NCI-H1694 treated with DMSO at 0.1 percent for 48 hours (cell line): ENCODE measurements around the gene PTTG2.
"Not testable (repeated sequence)": the region's sequence is repeated elsewhere in the genome, so short reads cannot be mapped to it uniquely, and the experiment has no call there.

Source experiments
- DNase-seq: peaks from one replicate; lab custom pipeline; 2025; lab: John Stamatoyannopoulos, UW

PTTG2 gene

GRCh38 chr4:37960098-37960497, at the start of gene PTTG2:
Gene PTTG2 (plus strand): TSS chr4:37960398. CDS start chr4:37960435, 37 bp downstream.
- no peak for DNase-seq

GRCh38 chr4:37914539-37914938, 45.7 kb upstream of the PTTG2 start:
- no peak for DNase-seq

- no peak for DNase-seq
Observed at GRCh38 chr4:37917388-37917787, 42.8 kb upstream of the PTTG2 start.

- DNase-seq, result no peak
Observed at GRCh38 chr4:37918653-37919052, 41.5 kb upstream of the PTTG2 start.

GRCh38 chr4:37922328-37922727, 37.9 kb upstream of the PTTG2 start:
- DNase-seq, result no peak

GRCh38 chr4:37923089-37923488, 37.1 kb upstream of the PTTG2 start:
- not testable (repeated sequence) for DNase-seq

- DNase-seq, result no peak
Observed at GRCh38 chr4:37924946-37925345, 35.3 kb upstream of the PTTG2 start.

- no peak for DNase-seq
Observed at GRCh38 chr4:37927434-37927833, 32.8 kb upstream of the PTTG2 start.

GRCh38 chr4:37928426-37929416, 31.5 kb upstream of the PTTG2 start:
- no peak for DNase-seq

GRCh38 chr4:37934096-37934495, 26.1 kb upstream of the PTTG2 start:
- DNase-seq, result no peak

- DNase-seq, result no peak
Observed at GRCh38 chr4:37934609-37935008, 25.6 kb upstream of the PTTG2 start.

- no peak for DNase-seq
Observed at GRCh38 chr4:37935026-37935425, 25.2 kb upstream of the PTTG2 start.

- no peak for DNase-seq
Observed at GRCh38 chr4:37936889-37937498, 23.2 kb upstream of the PTTG2 start.

- no peak for DNase-seq
Observed at GRCh38 chr4:37938208-37938607, 22.0 kb upstream of the PTTG2 start.

GRCh38 chr4:37946503-37947179, 13.6 kb upstream of the PTTG2 start:
- no peak for DNase-seq

- DNase-seq, result no peak
Observed at GRCh38 chr4:37948542-37948941, 11.7 kb upstream of the PTTG2 start.

GRCh38 chr4:37949636-37950426, 10.4 kb upstream of the PTTG2 start:
- DNase-seq, result no peak

- no peak for DNase-seq
Observed at GRCh38 chr4:37951461-37952352, 8.5 kb upstream of the PTTG2 start.

- DNase-seq, result no peak
Observed at GRCh38 chr4:37953156-37953555, 7.0 kb upstream of the PTTG2 start.

GRCh38 chr4:37953620-37954293, 6.4 kb upstream of the PTTG2 start:
- DNase-seq, result no peak
